Heart left ventricle (tissue), 16 donors: Measurements from ENCODE around the gene RAVER2. TPM values are rescaled to one million over a fixed set of nuclear protein-coding genes. Genes with fewer than 3 reads are reported as not detected.

Experiments
- ATAC-seq, 4 donors: fragments of 200-7000 bp; cut with Tn5 transposase; one replicate each; pipeline ENCODE4 v1.9.1; 2020 to 2022; ENCODE audit warnings: moderate library complexity in 4 of 4, mild to moderate bottlenecking in 3 of 4, moderate number of reproducible peaks in 1 of 4
- DNase-seq, 5 donors: peaks; one replicate each; pipeline ENCODE4 v3.0.0-alpha.2; 2020
- H3K27ac ChIP-seq, 12 donors: fragments of 200-600 bp; sonication (generic) in 4 of 12; one replicate each; pipeline versions ENCODE4 v1.5.0 to v1.8.0; 2016 to 2022; ENCODE audit warnings: mild to moderate bottlenecking in 2 of 12
- H3K27me3 ChIP-seq, 9 donors: fragments of 200-600 bp; sonication (generic) in 2 of 9; one replicate each; pipeline versions ENCODE4 v1.5.1 to v1.8.0; 2016 to 2022; ENCODE audit warnings: mild to moderate bottlenecking in 3 of 9
- H3K36me3 ChIP-seq, 9 donors: fragments of 200-600 bp; sonication (generic) in 2 of 9; one replicate each; pipeline versions ENCODE4 v1.5.0 to v1.8.0; 2018 to 2022; ENCODE audit warnings: mild to moderate bottlenecking in 2 of 9
- H3K4me1 ChIP-seq, 12 donors: fragments of 200-600 bp; sonication (generic) in 4 of 12; one replicate each; pipeline versions ENCODE4 v1.5.0 to v1.8.0; 2016 to 2022; ENCODE audit warnings: mild to moderate bottlenecking in 3 of 12
- H3K4me3 ChIP-seq, 12 donors: fragments of 200-600 bp; sonication (generic) in 4 of 12; one replicate each; pipeline versions ENCODE4 v1.5.0 to v1.8.0; 2017 to 2022; ENCODE audit warnings: mild to moderate bottlenecking in 9 of 12, moderate library complexity in 4 of 12
- H3K9me3 ChIP-seq, 12 donors: fragments of 200-600 bp; sonication (generic) in 4 of 12; one replicate each; pipeline versions ENCODE4 v1.5.0 to v1.8.0; 2016 to 2022; ENCODE audit warnings: mild to moderate bottlenecking in 1 of 12
- CTCF ChIP-seq, 12 donors: fragments of 200-600 bp; sonication (generic) in 4 of 12; IDR thresholded peaks; one replicate each; pipeline versions ENCODE4 v1.5.0 to v1.8.0; 2018 to 2022; ENCODE audit warnings: antibody characterized with exemption in 12 of 12, mild to moderate bottlenecking in 5 of 12
- POLR2A ChIP-seq, 2 donors: fragments of 450-650 bp; IDR thresholded peaks; one replicate each; pipeline ENCODE4 v1.6.1; 2017; ENCODE audit warnings: antibody characterized with exemption in 2 of 2, mild to moderate bottlenecking in 2 of 2, moderate library complexity in 2 of 2
- WGBS, 4 donors: extraction: QIAGEN DNeasy Blood & Tissue Kit in 2 of 4; methylation state at CpG; one replicate each; pipeline versions ENCODE4 v1.1.5 to v1.1.7; 2013 to 2018; 5-methylcytosine and 5-hydroxymethylcytosine counted together
- intact Hi-C, 10 donors: fragments of 100-400 bp; cut with DNase I; formaldehyde crosslinking; loops; one replicate each; pipeline versions ENCODE4 v1.11.1 to v1.14.2; 2022
- polyA plus RNA-seq, 2 donors: library from polyadenylated mRNA; stranded (reverse); fragments of 200-250 nt; gene quantifications; one replicate each; pipeline ENCODE4 v1.2.3, GENCODE V29; 2013
- total RNA-seq, 9 donors: library from RNA; depleted of rRNA in 2 of 9; stranded (reverse); fragments of >200 nt in 2 of 9; fragmentation: NEBNext Ultra II Directional in 3 of 9; extraction: Animal tissue kit (Norgen Biotek cat#: 25700) in 3 of 9; gene quantifications; one replicate each; pipeline versions ENCODE4 v1.1.0 to v1.2.4, GENCODE V29; 2016 to 2023
- donor health status: ischemic (EF 13 %, LVEDD 7.1; RV severe dilation, severe dysfunction).
- donor health status: healthy with polysubstance abuse.
- donor health status: DM: no; HTN: yes; CAD: no.
- donor health status: DM: no; HTN: no; CAD: no.
- donor health status: ischemic (EF 25% LVEDD 6.9; RV normal size, moderate dysfunction).
- donor health status: ischemic (EF 25% LVEDD 5.7; RV mildly dilated, moderate dysfunction).
- donor health status: healthy.
- donor health status: DM: yes; HTN: yes; CAD: no.
- donor health status: ischemic (EF 35%, LVEDD 5.7; RV mildly dilated, moderate dysfunction).
- donor health status: nonischemic (EF 11% LVEDD 7.7; RV severe dilation, severe dysfunction).
- donor health status: DM: yes; HTN: yes; CAD: no.
- donor health status: PGD.
- donor health status: ischemic (EF 29% LVEDD 5.4; RV normal size, mild dysfunction).
- donor health status: nonischemic (EF 23%, LVEDD 6.1; RV moderate dilation, normal function).

RAVER2 gene
- total and polyA plus RNA-seq, 11 donors = 6.3 to 25.8 (median 18.6) TPM

- WGBS, 4 donors = 28 to 69% (median 38%) methylated on average over 3 of the region's 3 CpGs
Measured at GRCh38 chr1:64748222-64748621, 3.3 kb downstream of the RAVER2 start.

GRCh38 chr1:64748706-64749105, 3.8 kb downstream of the RAVER2 start:
- no peaks in the 10 kb centered on the region for H3K36me3 ChIP-seq
- H3K9me3 ChIP-seq = no peaks in the 10 kb centered on the region
- ATAC-seq (no peak), DNase-seq (no peak)
- whole genome bisulfite sequencing, 4 donors = 60 to 81% (median 74%) methylated on average over 5 of the region's 5 CpGs
- TF ChIP-seq POLR2A (IDR thresholded peaks at IDR 0.05) = no peak
- TF ChIP-seq CTCF (IDR thresholded peaks at IDR 0.05) = no peak
- H3K4me1 ChIP-seq = peaks cover 0 to 46% (median 21%) of the 10 kb centered on the region in 12 donors
- H3K4me3 ChIP-seq = no peak overlapping the region
- intact Hi-C loops = loop anchor here in 4 of 10 donors (5.0 to 10.0 kb wide), 2 partner anchors 64 to 74 kb away; no protein-coding TSS in a partner anchor
- peak overlapping the region in 2 of 12 donors; percentile 27 to 38 for H3K27ac ChIP-seq
- no peaks in the 10 kb centered on the region for H3K27me3 ChIP-seq

More at GRCh38 chr1:64748222-64748621, 3.3 kb downstream of the RAVER2 start:
- TF ChIP-seq CTCF (IDR thresholded peaks at IDR 0.05) (no peak), POLR2A (IDR thresholded peaks at IDR 0.05) (no peak)
- ATAC-seq (no peak), DNase-seq (no peak)
- Histone ChIP-seq H3K27me3 (no peaks in the 10 kb centered on the region), H3K4me3 (peak overlapping the region in 1 of 12 donors; percentile 16), H3K9me3 (no peaks in the 10 kb centered on the region), H3K27ac (peak overlapping the region in 5 of 12 donors; percentile 5 to 38 (median 28)), H3K36me3 (no peaks in the 10 kb centered on the region), H3K4me1 (peaks cover 0 to 46% (median 21%) of the 10 kb centered on the region in 12 donors)
- intact Hi-C loops = loop anchor here in 4 of 10 donors (5.0 to 10.0 kb wide), 2 partner anchors 63 to 74 kb away; no protein-coding TSS in a partner anchor

GRCh38 chr1:64750092-64750491, 5.2 kb downstream of the RAVER2 start:
- intact Hi-C loops = no loop called here
- Histone ChIP-seq H3K36me3 (no peaks in the 10 kb centered on the region), H3K4me3 (no peak overlapping the region), H3K27me3 (no peaks in the 10 kb centered on the region), H3K4me1 (peaks cover 0 to 50% (median 26%) of the 10 kb centered on the region in 12 donors), H3K9me3 (no peaks in the 10 kb centered on the region), H3K27ac (no peak overlapping the region)
- ATAC-seq = no peak
- no peak for TF ChIP-seq CTCF (IDR thresholded peaks at IDR 0.05)
- no peak for TF ChIP-seq POLR2A (IDR thresholded peaks at IDR 0.05)
- WGBS, 4 donors = 35 to 75% (median 49%) methylated on average over 1 of the region's 1 CpG
- no peak for DNase-seq

GRCh38 chr1:64750875-64751274, 6.0 kb downstream of the RAVER2 start:
- no peak for TF ChIP-seq POLR2A (IDR thresholded peaks at IDR 0.05)
- no peaks in the 10 kb centered on the region for H3K36me3 ChIP-seq
- H3K4me1 ChIP-seq = peaks cover 0 to 56% (median 31%) of the 10 kb centered on the region in 12 donors
- intact Hi-C loops = no loop called here
- no peaks in the 10 kb centered on the region for H3K9me3 ChIP-seq
- ATAC-seq = no peak
- no peak for DNase-seq
- no peak overlapping the region for H3K27ac ChIP-seq
- H3K27me3 ChIP-seq = no peaks in the 10 kb centered on the region
- no peak overlapping the region for H3K4me3 ChIP-seq

GRCh38 chr1:64754173-64754572, 9.3 kb downstream of the RAVER2 start:
- Histone ChIP-seq H3K36me3 (no peaks in the 10 kb centered on the region), H3K27ac (peak overlapping the region in 1 of 12 donors; percentile 54), H3K4me3 (no peak overlapping the region), H3K4me1 (peaks cover 0 to 42% (median 26%) of the 10 kb centered on the region in 12 donors), H3K9me3 (peaks cover 0 to 12% (median 0%) of the 10 kb centered on the region in 12 donors), H3K27me3 (no peaks in the 10 kb centered on the region)
- TF ChIP-seq POLR2A (IDR thresholded peaks at IDR 0.05) = no peak
- TF ChIP-seq CTCF (IDR thresholded peaks at IDR 0.05) = no peak
- ATAC-seq (no peak), DNase-seq (no peak)
- intact Hi-C loops = no loop called here
- WGBS, 4 donors = 95 to 99% (median 96%) methylated on average over 3 of the region's 3 CpGs
